Stimulated activated CD8-positive, alpha-beta memory T cell treated with anti-CD3 and anti-CD28 coated beads, Interleukin-12 subunit alpha, Interleukin-12 subunit beta, amount 100 ng/mL, for 4 hours (primary cell): ENCODE results near the gene KLRC2.
"Not testable (repeated sequence)": the region's sequence is repeated elsewhere in the genome, so short reads cannot be mapped to it uniquely, and the experiment has no call there.

Experiments used
- DNase-seq: peaks from one replicate; pipeline ENCODE4 v3.0.0-alpha.2; 2020; ENCODE audit warnings: low read depth

Gene KLRC2

DNA sequence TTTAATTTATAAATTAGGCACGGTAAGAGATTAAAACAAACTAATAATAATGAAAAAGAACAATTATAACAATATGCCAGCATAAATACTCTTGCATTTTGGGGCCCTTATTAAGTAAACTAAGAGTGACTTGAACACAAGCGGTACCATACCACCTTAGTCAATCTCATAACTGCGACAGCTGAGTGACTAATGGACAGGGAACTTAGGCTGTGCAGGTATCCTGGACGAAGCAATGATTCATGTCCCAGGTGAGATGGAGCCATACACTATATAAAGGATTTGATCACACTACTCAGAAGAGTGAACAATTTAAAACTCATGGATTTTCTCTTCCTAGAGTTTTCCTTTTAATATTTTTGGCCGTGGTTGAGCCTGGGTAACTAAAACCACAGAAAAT lies 30.5 kb downstream of the KLRC2 start:
- no peak for DNase-seq

DNA sequence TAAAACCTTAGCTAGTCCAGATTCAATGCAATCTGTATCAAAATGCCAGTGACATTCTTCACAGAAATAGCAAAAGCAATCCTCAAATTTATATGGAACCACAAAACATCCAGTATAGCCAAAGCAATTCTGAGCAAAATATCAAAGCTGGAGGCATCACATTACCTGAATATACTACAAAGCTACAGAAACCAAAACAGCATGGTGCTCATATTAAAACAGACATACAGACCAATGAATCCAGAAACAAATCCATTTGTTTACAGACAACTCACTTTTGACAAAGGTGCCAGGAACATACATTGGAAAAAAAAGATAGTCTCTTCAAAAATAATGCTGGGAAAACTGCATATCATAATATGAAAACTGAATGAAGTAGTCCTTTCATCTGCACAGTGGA lies 31.0 kb downstream of the KLRC2 start:
- no peak for DNase-seq

- DNase-seq, result no peak
Observed at GRCh38 chr12:10400829-10401228, 35.0 kb downstream of the KLRC2 start.

GRCh38 chr12:10398168-10398567 lies 37.6 kb downstream of the KLRC2 start:
- no peak for DNase-seq

GRCh38 chr12:10397296-10397695 lies 38.5 kb downstream of the KLRC2 start:
- no peak for DNase-seq

DNA sequence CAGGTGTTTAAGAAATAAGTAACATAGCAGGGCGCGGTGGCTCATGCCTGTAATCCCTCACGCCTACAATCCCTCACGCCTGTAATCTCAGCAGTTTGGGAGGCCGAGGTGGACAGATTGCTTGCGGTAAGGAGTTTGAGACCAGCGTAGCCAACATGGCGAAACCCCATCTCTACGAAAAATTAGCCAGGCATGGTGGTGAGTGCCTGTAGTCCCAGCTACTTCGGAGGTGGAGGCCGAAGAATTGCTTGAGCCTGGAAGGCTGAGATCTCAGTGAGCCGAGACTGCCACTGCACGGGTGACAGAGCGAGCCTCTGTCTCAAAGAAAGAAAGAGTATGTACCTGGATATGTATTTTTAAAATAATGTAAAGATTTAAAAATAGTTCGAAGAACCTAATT lies 39.6 kb downstream of the KLRC2 start:
- DNase-seq, result not testable (repeated sequence)

GRCh38 chr12:10395390-10395998 lies 40.3 kb downstream of the KLRC2 start:
- DNase-seq, result no peak

DNA sequence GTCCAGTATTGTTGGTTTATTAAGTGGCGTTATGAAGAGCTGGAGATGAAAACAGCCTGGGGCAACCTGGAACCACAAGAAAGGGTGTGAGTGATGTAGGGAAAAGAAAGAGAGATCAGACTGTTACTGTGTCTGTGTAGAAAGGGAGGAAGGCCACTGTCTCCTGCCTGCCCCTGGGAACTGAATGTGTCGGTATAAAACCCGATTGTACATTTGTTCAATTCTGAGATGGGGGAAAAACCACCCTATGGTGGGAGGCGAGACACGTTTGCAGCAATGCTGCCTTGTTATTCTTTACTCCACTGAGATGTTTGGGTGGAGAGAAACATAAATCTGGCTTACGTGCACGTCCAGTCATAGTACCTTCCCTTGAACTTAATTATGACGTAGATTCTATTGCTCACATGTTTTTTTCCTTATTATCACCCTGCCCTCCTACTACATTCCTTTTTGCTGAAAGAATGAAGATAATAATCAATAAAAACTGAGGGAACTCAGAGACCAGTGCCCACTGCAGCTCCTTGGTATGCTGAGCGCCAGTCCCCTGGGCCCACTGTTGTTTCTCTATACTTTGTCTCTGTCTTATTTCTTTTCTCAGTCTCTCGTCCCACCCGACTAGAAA lies 41.2 kb downstream of the KLRC2 start:
- DNase-seq, result not testable (repeated sequence)

- no peak for DNase-seq
Observed at GRCh38 chr12:10393291-10393690, 42.5 kb downstream of the KLRC2 start.

GRCh38 chr12:10392394-10392930 lies 43.3 kb downstream of the KLRC2 start:
- DNase-seq, result no peak

- DNase-seq, result not testable (repeated sequence)
Observed at GRCh38 chr12:10390991-10391390, 44.8 kb downstream of the KLRC2 start.

- no peak for DNase-seq
Observed at GRCh38 chr12:10389904-10390303, 45.9 kb downstream of the KLRC2 start, which contains the start of gene KLRK1. Gene KLRK1, minus strand, starts transcription at chr12:10390041. Its CDS starts 1,231 bp downstream, at chr12:10388810.

GRCh38 chr12:10388624-10389413 lies 47.0 kb downstream of the KLRC2 start:
- DNase-seq, result no peak

- not testable (repeated sequence) for DNase-seq
Observed at GRCh38 chr12:10387498-10387897, 48.3 kb downstream of the KLRC2 start.

DNA sequence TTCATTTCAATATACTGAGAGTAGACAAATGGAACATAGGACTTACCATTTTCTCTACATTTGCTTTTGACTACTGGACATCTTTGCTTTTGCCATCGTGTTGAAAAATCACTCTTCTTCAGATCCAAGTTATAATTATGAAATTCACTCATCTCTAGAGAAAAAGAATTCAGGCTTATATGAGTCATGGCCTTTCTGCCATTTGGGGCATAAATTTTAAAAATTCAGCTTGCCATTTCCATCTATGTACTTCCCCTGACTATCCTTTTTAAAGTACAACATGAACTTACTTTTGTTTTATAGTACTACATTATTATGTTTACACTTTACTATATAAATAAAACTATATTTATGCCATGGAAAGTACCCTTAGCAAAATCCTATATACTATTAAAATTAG lies 49.0 kb downstream of the KLRC2 start:
- no peak for DNase-seq

GRCh38 chr12:10385166-10385613 lies 50.6 kb downstream of the KLRC2 start:
- no peak for DNase-seq

- DNase-seq, result no peak
Observed at GRCh38 chr12:10384191-10384590, 51.6 kb downstream of the KLRC2 start.

DNA sequence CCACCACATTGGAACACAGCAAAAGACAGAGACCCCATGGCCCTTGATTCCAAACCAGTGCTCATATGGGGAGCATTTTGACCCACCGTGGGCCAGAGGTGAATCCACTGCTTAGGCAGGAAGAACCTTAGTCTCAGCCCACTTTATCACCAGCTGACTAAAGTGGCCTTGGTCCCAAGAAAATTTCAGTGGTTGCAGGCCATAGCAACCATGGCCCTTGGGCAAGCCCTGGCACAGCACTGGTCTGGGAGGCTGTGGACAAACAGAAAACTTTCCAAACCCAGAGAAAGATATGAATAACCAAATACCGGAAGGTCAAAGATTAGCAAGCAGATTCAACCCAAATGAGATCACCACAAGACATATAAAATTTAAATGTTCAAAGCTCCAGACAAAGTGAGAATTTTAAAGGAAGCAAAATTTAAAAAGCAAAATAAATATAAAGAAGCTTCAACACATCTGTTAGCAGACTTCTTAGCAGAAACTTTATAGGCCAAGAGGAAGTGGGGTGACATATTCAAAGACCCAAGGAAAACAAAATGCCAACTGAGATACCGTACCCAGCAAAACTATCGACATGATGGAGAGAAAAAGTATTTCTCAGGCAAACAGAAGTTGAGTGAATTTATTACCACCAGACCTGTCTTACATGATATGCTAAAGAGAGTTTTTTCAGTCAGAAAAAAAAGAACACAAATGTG lies 53.7 kb downstream of the KLRC2 start:
- DNase-seq, result no peak
